GM18951 (cell line): Measurements from ENCODE around the gene CTSF.
"Not testable (repeated sequence)": the region's sequence is repeated elsewhere in the genome, so short reads cannot be mapped to it uniquely, and the experiment has no call there.

Source experiments
- POLR2A ChIP-seq: IDR thresholded peaks from 4 replicates; pipeline ENCODE4 v1.6.1; 2011; ENCODE audit warnings: mild to moderate bottlenecking; ENCODE audit not compliant: insufficient read length, insufficient read depth; ENCODE audit errors: extremely low read depth
- in situ Hi-C: fragments of 300-500 bp; cut with MboI; formaldehyde crosslinking; loops from one replicate; pipeline ENCODE4 v1.12.0; 2022; ENCODE audit warnings: low sequenced_read_pairs, mixed read lengths, inconsistent platforms; ENCODE audit not compliant: unreplicated experiment

Gene CTSF

DNA sequence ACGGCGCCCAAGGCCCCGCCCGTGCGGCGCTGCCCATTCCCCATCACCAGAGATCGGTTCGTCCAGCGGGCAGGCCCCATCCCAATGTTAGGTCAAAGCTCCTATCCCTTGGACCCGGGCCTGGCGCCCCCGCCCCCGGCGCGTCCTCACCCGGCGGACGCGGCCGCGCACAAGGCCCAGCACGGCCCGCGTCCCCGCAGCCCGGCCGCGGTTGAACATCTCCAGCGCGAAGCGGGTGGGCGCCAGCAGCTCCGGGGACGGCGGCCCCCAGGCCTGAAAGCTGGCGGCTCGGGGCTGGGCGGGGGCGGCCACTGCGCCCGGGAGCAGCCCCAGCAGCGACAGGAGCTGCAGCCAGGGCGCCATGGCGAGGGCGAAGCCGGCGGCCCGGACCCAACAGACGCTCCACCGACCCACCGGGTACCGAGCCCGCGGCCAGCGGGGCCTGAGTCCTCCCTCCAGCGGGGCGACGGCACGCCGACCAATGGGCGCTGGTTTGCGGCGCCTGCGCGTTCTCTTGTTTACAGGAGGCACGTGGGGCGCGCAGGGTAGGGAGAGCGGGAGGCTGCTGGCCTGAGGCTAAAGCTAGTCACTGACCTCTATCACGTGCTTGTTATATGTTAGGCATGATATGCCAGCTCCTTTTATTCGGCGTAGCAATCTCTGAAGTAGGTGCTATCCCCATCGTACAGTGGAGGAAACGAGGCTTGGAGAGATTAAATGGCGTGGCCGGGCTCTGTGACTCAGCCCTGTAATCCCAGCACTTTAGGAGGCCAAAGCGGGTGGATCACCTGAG lies at the start of gene CTSF:
Gene CTSF (minus strand): TSS at position 483 of the 793 bp plus-strand sequence. CDS start 120 bp downstream, at position 363.
- TF ChIP-seq POLR2A: no peak
- in situ Hi-C loops: loop anchor here (25.0 kb wide), 1 partner anchor 269 kb away; the partner anchor contains the start of gene RCE1

DNA sequence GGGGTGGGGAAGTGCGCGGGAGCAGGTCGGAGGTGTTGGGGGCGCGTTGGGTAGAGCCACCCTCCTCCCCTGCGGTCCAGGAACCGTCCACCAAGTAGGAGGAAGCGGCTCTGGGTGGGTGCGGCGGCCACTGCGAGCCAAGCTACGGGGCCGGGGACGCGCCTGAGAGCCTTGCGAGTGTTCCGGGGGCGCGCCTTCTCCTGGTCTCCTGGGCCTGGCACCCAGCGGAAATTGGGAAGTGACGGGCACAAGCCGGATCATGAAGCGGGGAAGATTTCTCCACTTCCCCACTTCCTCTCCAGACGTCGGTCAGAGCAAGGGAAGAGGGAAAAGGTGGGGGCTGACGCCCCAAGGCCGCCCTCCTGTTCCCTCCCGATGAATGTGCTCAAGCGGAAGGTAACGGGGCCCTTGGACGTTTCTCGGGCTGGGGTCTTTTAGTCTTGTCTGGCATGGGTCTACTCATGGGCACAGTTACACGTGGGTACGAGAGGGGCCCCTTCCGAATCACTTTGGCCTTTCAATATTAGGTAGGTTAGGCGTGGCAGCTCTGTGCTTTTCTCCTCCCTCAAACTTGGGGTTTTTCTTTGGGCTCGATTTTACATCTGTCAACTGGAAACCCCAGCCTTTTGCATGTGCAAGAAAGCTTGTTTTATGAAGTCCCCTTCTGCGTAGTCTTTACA lies 48.9 kb upstream of the CTSF start:
- TF ChIP-seq POLR2A: no peak
- in situ Hi-C loops: no loop called here

DNA sequence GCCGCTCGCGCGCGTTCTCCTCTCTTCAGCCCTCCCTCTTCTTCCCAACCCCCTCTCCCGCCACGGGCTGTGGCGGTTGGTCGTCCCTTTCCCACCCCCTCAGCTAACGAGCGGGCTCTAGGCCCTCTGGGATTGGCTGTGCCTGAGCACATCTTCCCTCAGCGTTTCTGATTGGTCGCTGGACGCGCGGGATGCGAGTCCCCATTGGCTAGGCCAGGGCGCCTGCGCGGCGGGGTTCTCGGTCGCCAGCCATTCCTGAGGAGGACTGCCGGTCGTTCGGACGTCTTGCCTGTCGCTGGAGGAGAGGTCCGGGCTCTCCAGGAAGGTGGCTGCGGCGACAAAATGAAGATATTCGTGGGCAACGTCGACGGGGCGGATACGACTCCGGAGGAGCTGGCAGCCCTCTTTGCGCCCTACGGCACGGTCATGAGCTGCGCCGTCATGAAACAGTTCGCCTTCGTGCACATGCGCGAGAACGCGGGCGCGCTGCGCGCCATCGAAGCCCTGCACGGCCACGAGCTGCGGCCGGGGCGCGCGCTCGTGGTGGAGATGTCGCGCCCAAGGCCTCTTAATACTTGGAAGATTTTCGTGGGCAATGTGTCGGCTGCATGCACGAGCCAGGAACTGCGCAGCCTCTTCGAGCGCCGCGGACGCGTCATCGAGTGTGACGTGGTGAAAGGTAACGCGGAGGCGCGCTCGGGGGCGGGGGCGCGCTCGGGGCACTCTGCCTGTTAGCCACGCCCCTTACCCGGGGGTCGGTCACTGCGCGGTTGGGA lies 48.2 kb upstream of the CTSF start, which contains the start of gene RBM14:
Gene RBM14 (plus strand): TSS at position 252 of the 776 bp plus-strand sequence. CDS start 91 bp downstream, at position 343.
- TF ChIP-seq POLR2A: peak; percentile 98
- in situ Hi-C loops: no loop called here

DNA sequence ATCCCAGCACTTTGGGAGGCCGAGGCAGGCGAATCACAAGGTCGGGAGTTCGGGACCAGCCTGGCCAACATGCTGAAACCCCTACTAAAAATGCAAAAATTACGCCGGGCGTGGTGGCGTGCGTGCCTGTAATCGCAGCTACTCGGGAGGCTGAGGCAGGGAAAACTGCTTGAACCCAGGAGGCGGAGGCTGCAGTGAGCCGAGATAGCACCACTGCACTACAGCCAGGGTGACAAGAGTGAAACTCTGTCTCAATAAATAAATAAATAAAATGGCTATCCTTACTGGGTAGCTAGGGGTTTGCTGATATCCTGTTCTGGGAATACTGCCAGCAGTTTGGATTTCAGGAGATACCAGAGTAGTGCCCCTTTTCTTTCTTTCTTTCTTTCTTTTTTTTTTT lies 45.7 kb upstream of the CTSF start:
- in situ Hi-C loops: no loop called here

DNA sequence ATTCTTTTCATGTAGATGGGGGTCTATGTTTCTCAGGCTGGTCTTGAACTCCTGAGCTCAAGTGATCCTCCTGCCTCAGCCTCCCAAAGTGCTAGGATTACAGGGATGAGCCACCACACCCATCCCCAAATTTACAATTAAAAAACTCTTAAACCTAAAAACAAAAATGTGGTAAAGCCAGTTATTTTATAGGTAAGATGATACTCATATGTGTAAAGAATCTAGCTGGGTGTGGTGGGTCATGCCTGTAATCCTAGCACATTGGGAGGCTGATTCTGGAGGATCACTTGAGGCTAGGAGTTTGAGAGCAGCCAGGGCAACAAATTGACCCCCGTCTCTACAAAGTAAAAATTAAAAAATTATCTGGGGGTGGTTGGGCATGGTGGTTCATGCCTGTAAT lies 44.1 kb upstream of the CTSF start:
- in situ Hi-C loops: no loop called here

More for the DNA sequence above, 45.7 kb upstream of the CTSF start:
- no peak for TF ChIP-seq POLR2A

DNA sequence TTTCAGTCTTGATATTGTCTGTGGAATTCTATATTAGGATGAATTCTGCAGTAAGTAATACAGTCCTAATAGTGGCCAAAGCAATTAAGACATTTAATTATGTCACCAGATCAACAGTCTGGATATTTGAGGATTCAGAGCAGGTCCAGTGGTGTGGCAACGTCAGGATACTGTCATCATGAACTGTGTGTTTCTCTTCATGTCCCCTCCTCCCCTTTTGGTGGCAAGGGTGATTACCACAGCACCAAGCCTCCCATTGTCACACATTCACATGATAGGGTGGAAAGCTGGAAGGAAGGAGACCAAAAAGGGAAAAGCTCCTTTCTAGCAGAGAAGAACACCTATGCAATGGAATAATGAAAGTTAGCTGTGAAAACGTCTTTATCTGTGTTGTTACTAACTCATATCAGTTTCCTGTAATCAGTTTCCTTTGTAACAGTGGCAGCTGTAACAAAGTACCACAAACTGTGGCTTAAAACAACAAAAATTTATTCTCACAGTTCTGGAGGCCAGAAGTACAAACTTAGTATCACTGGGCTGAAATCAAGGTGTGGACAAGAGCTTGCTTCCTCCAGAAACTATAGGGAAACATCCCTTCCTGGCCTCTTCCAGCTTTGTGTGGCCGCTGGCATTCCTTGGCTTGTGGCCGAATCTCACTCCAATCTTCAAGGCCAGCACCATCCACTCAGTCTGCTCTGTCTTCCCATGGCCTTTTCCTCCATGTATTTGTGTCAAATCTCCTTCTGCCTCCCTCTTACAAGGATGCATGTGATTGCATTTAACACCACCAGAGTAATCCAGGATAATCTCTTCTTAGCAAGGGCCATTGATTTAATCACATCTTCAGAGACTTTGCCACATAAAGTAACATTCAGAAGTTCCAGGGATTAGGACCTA lies 41.6 kb upstream of the CTSF start:
- in situ Hi-C loops: no loop called here
- TF ChIP-seq POLR2A: no peak

More for the DNA sequence above, 44.1 kb upstream of the CTSF start:
- no peak for TF ChIP-seq POLR2A

DNA sequence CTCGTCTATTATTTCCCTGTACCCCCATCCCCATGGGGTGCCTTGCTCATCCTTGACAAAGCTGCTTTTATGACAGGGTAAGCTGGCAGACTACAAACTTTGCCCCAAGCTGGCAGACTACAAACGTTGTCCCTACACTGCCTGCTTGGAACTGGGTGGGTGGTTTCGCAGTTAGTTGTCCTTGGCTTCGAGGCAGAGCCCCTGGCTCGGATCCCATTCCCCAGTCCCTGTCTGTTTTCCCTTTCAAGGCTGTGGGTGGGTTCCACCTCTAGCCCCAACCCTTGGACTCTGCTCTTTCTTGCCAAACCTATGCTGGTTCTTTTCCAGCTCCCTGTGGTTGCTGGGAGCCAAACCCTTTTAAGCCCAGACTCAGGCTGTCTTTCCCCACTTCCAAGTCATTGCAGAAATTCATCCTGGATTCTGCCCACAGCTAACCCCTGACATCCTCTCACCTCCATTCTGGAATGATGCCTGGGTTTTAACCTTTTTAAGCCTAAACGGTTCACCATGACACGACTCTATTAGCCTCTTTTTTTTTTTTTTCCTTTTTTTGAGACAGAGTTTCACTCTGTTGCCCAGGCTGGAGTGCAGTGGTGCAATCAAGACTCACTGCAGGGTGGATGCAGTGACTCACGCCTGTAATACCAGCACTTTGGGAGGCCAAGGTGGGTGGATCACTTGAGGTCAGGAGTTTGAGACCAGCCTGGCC lies 38.9 kb upstream of the CTSF start:
- in situ Hi-C loops: no loop called here
- TF ChIP-seq POLR2A: no peak

DNA sequence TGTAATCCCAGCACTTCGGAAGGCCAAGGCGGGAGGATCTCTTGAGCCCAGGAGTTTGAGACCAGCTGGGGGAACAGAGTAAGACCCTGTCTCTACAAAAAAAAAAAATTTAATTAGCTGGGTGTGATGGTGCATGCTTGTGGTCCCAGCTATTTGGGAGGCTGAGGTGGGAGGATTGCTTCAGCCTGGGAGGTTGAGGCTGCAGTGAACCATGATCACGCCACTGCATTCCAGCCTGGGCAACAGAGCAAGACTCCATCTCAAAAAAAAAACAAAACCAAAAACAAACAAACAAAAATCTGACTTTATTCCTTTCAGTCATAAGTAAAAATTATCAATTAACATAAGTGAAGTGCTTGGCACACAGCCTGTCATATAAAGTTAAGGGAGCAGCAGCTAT lies 38.2 kb upstream of the CTSF start:
- in situ Hi-C loops: not testable (repeated sequence)

DNA sequence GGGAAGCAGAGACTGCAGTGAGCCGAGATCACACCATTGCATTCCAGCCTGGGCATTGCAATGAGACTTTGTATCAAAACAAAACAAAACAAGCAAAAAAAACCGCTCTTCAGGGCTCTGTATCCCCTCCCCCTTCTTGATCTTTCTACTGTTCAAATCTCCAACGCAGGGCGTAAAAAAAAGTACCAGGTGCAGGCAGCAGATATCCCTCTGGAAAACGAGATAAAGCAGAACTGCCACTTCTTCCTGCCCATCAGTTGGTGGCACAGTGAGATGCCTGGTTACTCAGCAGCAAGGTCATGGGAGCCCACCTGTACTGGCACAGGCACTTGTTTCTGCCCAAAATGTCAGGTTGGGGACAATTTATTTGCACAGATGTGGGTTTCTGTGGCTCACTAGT lies 35.7 kb upstream of the CTSF start:
- TF ChIP-seq POLR2A: no peak
- in situ Hi-C loops: no loop called here

DNA sequence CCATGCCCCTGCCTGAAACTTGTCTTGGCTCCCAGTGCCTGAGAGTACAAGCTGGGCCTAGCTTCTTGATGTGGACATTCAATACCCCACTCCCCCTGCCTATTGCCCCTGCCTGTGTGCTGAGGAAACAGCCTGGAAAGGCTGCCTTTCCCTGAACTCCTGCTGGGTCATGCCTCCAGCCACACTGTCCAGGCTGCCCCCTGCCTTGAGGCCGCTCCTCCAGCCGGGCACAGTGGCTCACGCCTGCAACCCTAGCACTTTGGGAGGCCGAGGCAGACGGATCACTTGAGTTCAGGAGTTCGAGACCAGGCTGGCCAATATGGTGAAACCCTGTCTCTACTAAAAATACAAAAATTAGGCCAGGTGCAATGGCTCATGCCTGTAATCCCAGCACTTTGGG lies 34.7 kb upstream of the CTSF start:
- in situ Hi-C loops: no loop called here
- no peak for TF ChIP-seq POLR2A

DNA sequence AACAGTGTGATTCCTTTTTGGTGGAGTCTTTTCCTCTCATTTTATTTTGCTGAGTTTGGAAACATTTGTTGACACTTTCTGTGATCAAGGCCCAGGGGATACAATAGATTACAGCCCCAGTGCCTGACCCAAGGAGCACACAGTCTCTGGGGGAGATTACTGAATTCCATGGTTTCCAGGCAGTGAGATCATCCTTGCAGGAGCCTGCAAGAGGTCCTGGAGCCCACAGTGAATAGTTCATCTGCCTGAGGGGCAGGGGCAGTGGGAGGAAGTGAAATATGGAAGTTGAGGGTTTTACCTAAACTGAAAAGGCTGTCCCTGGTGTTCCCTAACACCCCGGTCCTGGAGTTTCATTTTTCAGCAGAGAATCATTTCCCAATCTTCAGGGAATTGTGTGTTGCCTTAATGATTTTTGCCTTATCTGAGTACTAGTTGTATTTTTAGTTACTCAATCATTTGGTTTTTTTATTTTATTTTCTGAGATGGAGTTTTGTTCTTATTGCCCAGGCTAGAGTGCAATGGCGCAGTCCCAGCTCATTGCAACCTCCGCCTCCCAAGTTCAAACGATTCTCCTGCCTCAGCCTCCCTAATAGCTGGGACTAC lies 32.3 kb upstream of the CTSF start:
- in situ Hi-C loops: no loop called here
- TF ChIP-seq POLR2A: no peak
